Suppressor macrophage treated with lipopolysaccharide for 1 hour (primary cell): ENCODE data around the gene CDKL5.

Experiments
- DNase-seq, 3 donors: peaks; one replicate each; pipeline ENCODE4 v3.0.0-alpha.2; 2020 to 2022

CDKL5 gene

GRCh38 chrX:18461431-18461830, 36.0 kb downstream of the CDKL5 start:
- no peak for DNase-seq

- no peak for DNase-seq
Measured at GRCh38 chrX:18464499-18464898, 39.1 kb downstream of the CDKL5 start.

GRCh38 chrX:18465051-18465450, 39.6 kb downstream of the CDKL5 start:
- DNase-seq, result no peak

- DNase-seq, result no peak
Measured at GRCh38 chrX:18468599-18468998, 43.2 kb downstream of the CDKL5 start.

- no peak for DNase-seq
Measured at GRCh38 chrX:18471296-18471695, 45.9 kb downstream of the CDKL5 start.

GRCh38 chrX:18490806-18491555, 65.6 kb downstream of the CDKL5 start:
- DNase-seq, result no peak

- DNase-seq, result no peak
Measured at GRCh38 chrX:18491587-18492340, 66.4 kb downstream of the CDKL5 start.

GRCh38 chrX:18534949-18535348, 109.5 kb downstream of the CDKL5 start:
- no peak for DNase-seq

- DNase-seq, result peak in 1 of 3 donors; percentile 7
Measured at GRCh38 chrX:18537068-18537467, 111.7 kb downstream of the CDKL5 start.

GRCh38 chrX:18537524-18537923, 112.1 kb downstream of the CDKL5 start:
- no peak for DNase-seq

- DNase-seq, result no peak
Measured at GRCh38 chrX:18542131-18542530, 116.7 kb downstream of the CDKL5 start.

GRCh38 chrX:18542905-18543304, 117.5 kb downstream of the CDKL5 start:
- no peak for DNase-seq

- peak in 1 of 3 donors; percentile 4 for DNase-seq
Measured at GRCh38 chrX:18543738-18544137, 118.3 kb downstream of the CDKL5 start.

- peak in 1 of 3 donors; percentile 4 for DNase-seq
Measured at GRCh38 chrX:18545771-18546170, 120.4 kb downstream of the CDKL5 start.

- no peak for DNase-seq
Measured at GRCh38 chrX:18548996-18549395, 123.6 kb downstream of the CDKL5 start.

GRCh38 chrX:18549643-18550042, 124.2 kb downstream of the CDKL5 start:
- no peak for DNase-seq

GRCh38 chrX:18557879-18558278, 132.5 kb downstream of the CDKL5 start:
- DNase-seq, result no peak

- no peak for DNase-seq
Measured at GRCh38 chrX:18558799-18559198, 133.4 kb downstream of the CDKL5 start.

- no peak for DNase-seq
Measured at GRCh38 chrX:18561020-18561419, 135.6 kb downstream of the CDKL5 start.

- no peak for DNase-seq
Measured at GRCh38 chrX:18565727-18566126, 140.3 kb downstream of the CDKL5 start.

- no peak for DNase-seq
Measured at GRCh38 chrX:18566748-18567147, 141.3 kb downstream of the CDKL5 start.

- DNase-seq, result no peak
Measured at GRCh38 chrX:18573556-18573955, 148.1 kb downstream of the CDKL5 start.

GRCh38 chrX:18574591-18574990, 149.2 kb downstream of the CDKL5 start:
- DNase-seq, result no peak

GRCh38 chrX:18575744-18576143, 150.3 kb downstream of the CDKL5 start:
- DNase-seq, result no peak
